ENCODE measurements around the gene SLC23A1.

Gene SLC23A1

DNA sequence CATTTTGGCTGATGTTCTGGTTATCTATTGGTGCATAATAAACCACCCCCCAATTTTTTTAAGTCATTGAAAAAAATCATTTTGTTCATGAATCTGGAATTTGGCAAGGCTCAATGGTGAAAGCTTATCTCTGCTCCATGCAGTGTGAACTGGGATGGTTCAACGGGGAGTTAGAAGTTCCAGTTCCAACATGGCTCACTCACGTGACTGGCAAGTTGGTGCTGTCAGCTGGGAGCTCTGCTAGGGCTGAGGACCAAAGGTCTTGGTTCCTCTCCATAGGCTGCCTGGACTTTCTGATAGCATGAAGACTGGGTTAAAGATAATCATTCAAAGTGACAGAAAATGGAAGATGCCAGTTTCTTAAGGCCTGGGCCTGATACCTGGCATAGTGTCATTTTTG, 23.9 kb upstream of the SLC23A1 start:
- no peak for DNase-seq

DNA sequence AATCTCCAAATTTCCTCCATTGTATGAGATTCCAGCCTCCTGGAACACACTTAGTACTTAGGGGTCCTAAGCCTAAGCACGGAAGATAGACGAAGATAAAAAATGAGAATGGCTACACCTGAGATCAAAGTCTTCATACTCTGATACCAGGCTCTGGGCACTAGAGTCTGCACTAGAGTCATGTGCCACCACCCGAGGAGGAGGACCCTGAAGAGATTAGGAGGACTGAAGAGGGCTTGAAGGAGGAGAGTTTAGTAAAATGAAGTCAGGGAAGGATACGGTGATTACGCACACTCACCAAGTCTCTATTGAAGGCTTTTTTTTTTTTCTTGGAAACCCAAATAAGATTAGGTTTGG, 21.4 kb upstream of the SLC23A1 start:
- DNase-seq, result no peak

DNA sequence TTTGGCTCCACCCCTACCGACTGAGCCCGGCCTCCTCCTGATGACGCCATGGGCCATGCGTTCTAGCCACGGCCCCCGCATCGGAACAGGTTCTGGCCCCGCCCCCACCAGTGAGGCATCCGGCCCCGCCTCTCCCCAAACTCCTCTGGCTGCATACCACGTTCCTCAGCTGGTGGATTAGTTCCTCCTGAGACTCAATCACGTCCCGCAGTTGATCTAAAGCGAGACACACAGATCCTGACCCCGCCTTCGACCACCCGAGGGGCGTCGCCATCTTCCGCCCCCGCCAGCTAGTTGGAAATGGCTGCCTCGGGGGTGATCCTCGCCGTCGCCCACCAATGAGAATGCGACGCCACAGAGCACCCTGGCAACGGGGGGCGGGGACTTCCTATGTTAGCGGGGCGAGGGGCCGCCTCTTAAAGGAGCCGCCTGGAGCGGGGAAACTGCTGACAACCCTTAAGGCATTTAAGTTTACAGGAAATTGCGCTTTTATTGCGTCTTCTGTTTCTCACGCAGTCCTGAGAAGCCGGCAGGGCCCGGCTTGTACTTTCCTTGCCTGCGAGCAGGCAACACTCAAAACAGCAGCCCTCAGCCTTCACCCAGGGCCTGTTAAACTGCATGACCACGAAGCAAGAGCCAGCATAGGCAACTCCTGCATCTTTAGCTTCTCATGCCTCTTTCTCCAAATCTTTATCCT, 20.8 kb upstream of the SLC23A1 start, which contains the start of gene SPATA24:
SPATA24 (minus strand) TSS at position 303 of the 697 bp plus-strand sequence; CDS start at position 274, 29 bp downstream.
- peak; percentile 94 for DNase-seq

GRCh38 chr5:139403418-139403786, 20.3 kb upstream of the SLC23A1 start:
- DNase-seq, result no peak

GRCh38 chr5:139402561-139403158, 19.6 kb upstream of the SLC23A1 start:
- peak; percentile 14 for DNase-seq

- DNase-seq, result no peak
Observed at GRCh38 chr5:139401546-139401945, 18.4 kb upstream of the SLC23A1 start.

DNA sequence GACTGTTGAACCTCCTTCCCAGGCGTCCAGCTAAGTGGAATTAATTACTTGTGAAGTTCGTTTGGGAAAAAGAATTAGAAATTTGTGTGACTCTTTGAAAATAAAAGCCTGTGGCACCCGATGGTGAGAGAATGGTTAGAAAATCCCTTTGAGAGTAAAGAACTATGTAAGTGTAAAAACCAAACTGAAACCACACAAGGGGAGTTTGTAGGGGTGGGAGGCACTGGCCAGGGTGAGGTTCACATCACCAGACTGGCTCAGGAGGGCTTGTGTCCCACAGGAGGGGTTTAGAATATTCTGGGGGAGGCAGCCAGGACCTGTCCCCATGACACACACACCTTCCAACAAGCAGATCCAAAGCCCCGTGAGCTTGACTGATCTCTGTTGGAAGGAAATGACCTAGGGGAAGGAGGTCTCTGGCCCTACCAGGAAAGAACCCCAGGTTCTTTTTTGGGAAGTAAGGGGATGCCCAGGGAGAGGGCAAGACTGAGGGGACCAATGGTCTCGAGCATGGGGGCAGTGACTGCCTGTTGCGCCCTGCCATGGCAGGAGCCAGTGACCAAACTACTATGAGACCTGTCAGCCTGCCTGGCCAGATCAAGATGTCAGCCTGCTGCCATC, 16.5 kb upstream of the SLC23A1 start:
- DNase-seq, result no peak

DNA sequence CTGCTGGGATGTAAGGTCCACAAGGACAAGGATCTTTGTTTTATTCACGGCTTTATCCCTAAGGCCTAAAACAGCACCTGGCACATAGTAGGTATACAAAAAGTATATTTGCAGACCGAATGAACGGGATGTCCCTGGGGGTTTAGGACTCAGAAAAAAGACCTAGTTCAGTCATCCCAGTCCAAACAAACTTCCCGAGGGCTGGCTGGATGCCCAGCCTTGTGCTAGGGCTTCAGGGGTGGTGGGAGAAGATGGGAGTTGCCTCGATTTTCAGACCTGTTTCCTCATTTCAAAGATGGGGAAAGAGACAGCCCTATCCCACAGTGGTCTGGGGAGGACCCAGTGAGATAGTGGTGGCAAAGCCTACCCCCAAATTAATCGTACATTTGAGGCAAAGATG, 14.8 kb upstream of the SLC23A1 start:
- no peak for DNase-seq

GRCh38 chr5:139396691-139397090, 13.6 kb upstream of the SLC23A1 start:
- no peak for DNase-seq

- DNase-seq, result no peak
Observed at GRCh38 chr5:139395844-139396640, 12.9 kb upstream of the SLC23A1 start.

GRCh38 chr5:139394654-139395566, 11.8 kb upstream of the SLC23A1 start, which contains the start of gene PROB1:
TSS of gene PROB1 (minus strand) at chr5:139395104. CDS start at chr5:139395081, 23 bp downstream.
- DNase-seq, result no peak

GRCh38 chr5:139394123-139394653, 11.1 kb upstream of the SLC23A1 start:
- DNase-seq, result no peak

DNA sequence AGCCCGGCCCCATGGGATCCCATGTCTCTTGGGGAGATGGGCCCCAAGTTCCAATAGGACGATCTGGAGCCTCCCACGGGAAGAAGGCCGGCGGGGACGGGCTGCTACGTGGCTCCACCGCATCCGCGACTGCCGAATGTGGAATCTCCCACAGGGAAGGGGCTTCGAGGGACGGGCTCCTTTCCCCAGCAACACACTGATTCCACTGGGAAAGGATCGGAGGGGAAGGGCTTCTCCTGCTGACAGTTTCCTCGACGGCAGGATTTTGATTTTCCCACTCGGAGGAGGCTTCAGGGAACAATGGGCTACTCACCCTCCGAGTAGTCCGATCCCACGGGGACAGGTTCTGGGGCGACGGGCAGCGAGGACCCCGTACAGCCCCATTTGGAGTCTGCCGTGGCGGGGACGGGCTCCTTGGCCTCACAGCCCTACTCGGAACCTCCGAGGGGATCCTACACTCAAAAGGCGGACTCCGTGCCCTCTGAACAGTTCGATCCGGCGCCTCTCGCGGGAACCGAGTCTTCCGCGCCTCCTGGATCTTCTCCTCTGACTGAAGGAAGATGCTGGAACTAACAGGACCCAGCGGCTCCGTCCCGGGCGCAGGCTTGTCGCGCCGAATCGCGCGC, 10.5 kb upstream of the SLC23A1 start:
- DNase-seq, result no peak

GRCh38 chr5:139392678-139393496, 9.8 kb upstream of the SLC23A1 start:
- peak; percentile 52 for DNase-seq

DNA sequence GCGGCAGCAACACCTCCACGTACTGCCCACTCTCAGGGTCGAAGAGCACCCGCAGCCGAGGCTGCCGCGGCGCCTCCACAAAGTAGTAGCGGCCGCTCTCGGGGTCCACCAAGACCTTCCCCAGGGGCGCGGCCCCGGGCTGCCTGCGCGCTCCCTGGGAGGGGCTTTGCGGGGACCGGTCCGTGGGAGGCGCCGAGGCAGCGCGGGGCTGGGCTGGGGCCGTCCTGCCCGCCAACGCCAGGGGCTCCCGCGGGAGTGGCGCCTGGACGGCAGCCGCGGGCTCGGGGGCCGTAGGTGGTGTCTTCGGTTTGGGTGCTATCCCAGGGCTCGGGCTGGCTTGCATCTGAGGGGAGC, 9.2 kb upstream of the SLC23A1 start:
- no peak for DNase-seq

DNA sequence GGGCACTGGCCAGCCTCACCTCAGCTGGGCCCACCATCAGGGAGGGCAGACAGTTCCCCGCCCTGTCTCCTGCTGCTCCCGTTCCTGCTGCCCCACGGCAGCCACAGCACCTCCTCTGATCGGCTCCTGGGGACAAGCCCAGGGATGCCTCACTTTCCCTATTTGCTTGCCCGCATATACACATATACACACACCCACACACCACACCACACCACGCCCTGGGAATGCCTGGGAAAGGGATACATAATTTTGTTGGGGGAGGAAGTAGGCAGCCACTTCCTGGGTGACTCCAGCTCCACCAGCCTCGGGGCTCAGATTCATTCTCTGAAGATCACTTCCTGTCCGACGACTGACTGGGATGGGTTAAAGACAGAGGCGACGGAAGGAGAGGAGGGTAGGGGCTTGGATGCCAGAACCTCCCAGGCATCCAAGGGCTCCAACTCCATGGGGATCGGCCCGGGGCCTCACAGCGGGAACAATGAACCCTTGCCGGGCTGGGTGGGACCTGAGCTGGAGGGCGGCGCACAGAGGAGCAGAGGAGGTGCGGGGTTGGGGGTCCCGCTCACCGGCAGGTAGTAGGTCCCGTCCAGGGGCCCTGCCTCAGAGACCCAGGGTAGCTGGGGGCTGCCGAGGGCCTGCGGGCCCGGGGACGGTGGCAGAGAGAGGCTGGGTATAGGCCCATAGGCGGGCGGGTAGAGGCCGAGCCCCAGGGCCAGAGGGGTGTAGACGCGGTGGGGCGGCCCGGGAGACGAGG, 8.7 kb upstream of the SLC23A1 start:
- no peak for DNase-seq

DNA sequence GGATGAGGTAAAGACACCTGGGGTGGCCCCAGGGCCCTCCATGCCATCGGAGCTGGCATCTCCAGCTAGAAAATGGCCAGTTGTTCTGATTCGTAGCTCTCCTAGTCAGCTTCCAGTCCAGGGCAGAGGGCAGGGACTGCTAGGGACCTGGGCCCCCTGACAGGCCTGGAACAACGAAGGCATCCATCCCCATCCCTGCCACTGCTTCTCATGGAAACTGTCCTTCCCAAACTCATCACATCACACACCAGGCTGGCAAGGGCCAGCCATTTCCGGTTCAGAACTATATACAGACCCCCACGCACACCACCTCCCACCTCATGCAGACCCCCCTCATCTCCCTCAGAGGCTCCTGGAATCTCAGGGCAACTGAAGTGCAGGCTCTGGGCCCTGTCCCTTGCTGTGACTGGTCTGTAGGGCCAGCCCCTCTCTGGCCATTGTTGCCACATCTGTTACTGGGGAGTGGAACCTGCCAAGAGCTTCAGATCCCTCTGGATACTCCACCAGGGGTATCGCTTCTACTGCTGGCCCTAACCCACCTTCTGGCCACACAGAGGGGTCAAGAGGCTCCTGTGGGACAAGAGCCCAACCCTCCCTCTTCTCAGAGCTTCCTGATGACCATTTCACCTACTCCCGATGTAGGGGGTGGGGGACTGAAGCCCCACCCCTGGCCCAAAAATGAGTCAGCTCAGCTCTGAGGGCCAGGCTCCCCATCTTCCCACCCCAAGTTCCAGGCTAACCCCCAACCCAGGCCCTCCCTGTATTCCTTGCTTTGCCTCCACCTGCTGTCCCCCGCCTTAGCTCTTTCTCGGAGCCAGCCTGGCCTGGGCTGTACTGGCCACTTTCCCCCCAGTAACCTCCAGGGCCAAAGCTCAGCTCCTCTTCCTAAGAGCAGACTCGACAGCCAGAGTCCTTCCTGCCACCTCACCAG, 7.8 kb upstream of the SLC23A1 start:
- no peak for DNase-seq

GRCh38 chr5:139389701-139390638, 6.9 kb upstream of the SLC23A1 start, which contains the start of gene MZB1:
TSS of gene MZB1 (minus strand) at chr5:139389913. CDS start at chr5:139389856, 57 bp downstream.
- no peak for DNase-seq

Measured in NCI-H1436 (cell line).